GM06990 (cell line): ENCODE data around the gene LSM6.

Experiments used
- DNase-seq: peaks from one replicate; pipeline ENCODE4 v3.0.0-alpha.2; 2011; ENCODE audit not compliant: insufficient read length; ENCODE audit errors: extremely low read depth
- H3K27me3 ChIP-seq: replicated peaks from 2 replicates; pipeline ENCODE4 v1.6.0; 2011; ENCODE audit warnings: low read length; ENCODE audit not compliant: control insufficient read depth, insufficient read depth
- H3K36me3 ChIP-seq: 2 replicates; pipeline ENCODE4 v1.5.1; 2011; ENCODE audit warnings: low read length; ENCODE audit not compliant: control insufficient read depth, insufficient read depth
- H3K4me3 ChIP-seq: replicated peaks from 2 replicates; pipeline ENCODE4 v1.5.1; 2011; ENCODE audit warnings: low read depth, mild to moderate bottlenecking, control low read depth, low read length
- CTCF ChIP-seq: IDR thresholded peaks from 2 replicates; pipeline ENCODE4 v1.5.1; 2011; ENCODE audit warnings: low read length, control low read depth, mild to moderate bottlenecking, inconsistent platforms; ENCODE audit not compliant: insufficient read depth, poor library complexity, severe bottlenecking

Gene LSM6

DNA sequence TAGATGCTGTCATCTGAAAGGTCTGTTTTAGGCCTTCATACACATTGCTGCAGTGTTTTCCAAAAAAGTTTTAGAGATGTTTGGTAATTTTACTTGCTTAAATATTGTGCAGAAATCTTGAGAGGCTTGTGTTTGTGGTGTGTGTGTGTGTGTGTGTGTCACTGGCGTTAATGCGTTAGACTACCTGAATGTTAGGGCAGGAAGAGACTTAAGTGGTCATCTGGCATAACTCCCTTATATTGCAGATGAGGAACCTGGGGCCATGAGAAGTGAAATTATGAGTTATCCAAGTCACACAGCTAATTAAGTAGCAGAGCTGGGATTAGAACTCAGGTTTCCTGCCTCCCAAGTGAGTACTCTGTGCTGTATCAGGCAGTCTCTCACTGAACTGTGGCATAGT lies 1.4 kb downstream of the LSM6 start:
- Histone ChIP-seq H3K4me3 (peak overlapping the region; percentile 91), H3K27me3 (no peaks in the 10 kb centered on the region), H3K36me3 (peaks cover 1% of the 10 kb centered on the region; the same call in 1 of the 2 replicates)
- no peak for DNase-seq
- no peak for TF ChIP-seq CTCF

- Histone ChIP-seq H3K4me3 (no peak overlapping the region), H3K36me3 (peaks cover 1% of the 10 kb centered on the region; the same call in 1 of the 2 replicates), H3K27me3 (no peaks in the 10 kb centered on the region)
- no peak for TF ChIP-seq CTCF
- DNase-seq: no peak
Measured at GRCh38 chr4:146178126-146178525, 2.6 kb downstream of the LSM6 start.

GRCh38 chr4:146179784-146180370 lies 4.4 kb downstream of the LSM6 start:
- DNase-seq: no peak
- TF ChIP-seq CTCF: no peak
- Histone ChIP-seq H3K27me3 (no peaks in the 10 kb centered on the region), H3K36me3 (peaks cover 3% of the 10 kb centered on the region; the same call in 1 of the 2 replicates), H3K4me3 (no peak overlapping the region)

DNA sequence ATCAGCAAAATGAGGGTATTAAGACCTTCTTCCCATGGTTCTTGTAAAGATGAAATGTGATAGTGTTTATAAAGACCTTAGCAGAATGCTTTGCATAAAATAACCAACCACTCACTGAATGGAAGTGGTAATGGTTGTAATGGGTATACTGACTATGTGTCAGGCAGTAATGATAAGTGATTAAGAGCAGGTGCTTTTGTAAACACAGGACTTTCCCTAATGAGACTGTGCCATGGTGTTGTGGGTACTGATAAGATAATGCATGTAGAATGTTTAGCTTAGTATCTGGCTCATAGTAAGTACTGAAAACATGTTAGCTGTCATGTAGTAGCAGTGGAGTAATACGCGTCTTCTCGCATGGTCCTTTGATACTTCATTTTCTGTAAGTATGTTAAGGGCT lies 6.9 kb downstream of the LSM6 start:
- H3K27me3 ChIP-seq: no peaks in the 10 kb centered on the region
- DNase-seq: no peak
- no peak for TF ChIP-seq CTCF
- H3K36me3 ChIP-seq: peaks cover 3% of the 10 kb centered on the region
- no peak overlapping the region for H3K4me3 ChIP-seq

DNA sequence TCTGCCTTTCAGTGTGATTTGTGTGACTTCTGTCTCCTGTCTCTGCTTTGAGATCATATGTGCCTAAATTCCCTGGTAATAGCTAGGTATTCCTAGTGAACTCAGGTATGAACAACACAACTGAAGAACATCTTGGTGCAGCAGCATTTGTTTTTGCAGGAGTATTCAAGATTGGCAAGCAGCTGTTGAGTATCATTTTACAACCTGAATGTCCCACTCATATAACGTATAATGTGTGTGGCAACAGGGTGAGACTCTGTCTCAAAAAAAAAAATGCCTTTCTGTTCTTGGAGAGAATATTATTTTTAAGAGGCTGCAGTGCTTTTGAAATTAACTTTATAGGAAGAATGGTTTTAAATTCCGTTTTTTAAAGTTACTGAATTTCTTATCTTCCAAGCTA lies 7.7 kb downstream of the LSM6 start:
- TF ChIP-seq CTCF: no peak
- H3K4me3 ChIP-seq: no peak overlapping the region
- peaks cover 2% of the 10 kb centered on the region for H3K36me3 ChIP-seq
- no peaks in the 10 kb centered on the region for H3K27me3 ChIP-seq
- DNase-seq: no peak

- no peak overlapping the region for H3K4me3 ChIP-seq
- no peak for TF ChIP-seq CTCF
- no peaks in the 10 kb centered on the region for H3K27me3 ChIP-seq
- no peak for DNase-seq
- H3K36me3 ChIP-seq: peaks cover 9% of the 10 kb centered on the region
Measured at GRCh38 chr4:146186041-146186440, 10.5 kb downstream of the LSM6 start.
